OCI-LY3 (cell line): ENCODE results near the gene CHST15.

Experiments used
- EZH2phosphoT487 ChIP-seq: fragments of 200-600 bp; shearing (Covaris generic); IDR thresholded peaks from 2 replicates; pipeline ENCODE4 v1.6.1; 2018; ENCODE audit warnings: antibody characterized with exemption, mixed run types, low read depth
- TF ChIP-seq, protein P1 (sequence below): fragments of 200-600, 300-600 bp; sonication (generic); IDR thresholded peaks from 2 replicates; pipeline ENCODE4 v1.5.1; 2014; ENCODE audit warnings: antibody characterized with exemption, low read length, low read depth

DNA sequence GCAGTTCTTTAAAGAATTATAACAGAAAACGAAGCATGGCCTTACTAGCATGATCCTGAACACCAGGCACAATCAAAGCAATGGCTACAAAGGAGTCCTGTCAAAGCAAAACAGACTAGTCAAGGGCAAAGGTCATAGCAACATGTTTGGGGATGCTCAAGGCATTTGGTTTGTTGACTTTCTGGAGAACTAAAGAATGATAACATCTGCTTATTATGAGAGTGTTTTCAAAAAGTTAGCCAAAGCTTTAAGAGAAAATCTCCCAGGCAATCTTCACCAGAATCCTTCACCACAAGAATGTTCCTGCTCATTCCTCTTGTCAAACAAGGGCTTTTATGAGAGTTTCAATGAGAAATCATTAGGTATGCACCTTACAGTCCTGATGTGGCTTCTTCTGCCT is 106.7 kb downstream of the CHST15 start:
- TF ChIP-seq, protein P1, sequence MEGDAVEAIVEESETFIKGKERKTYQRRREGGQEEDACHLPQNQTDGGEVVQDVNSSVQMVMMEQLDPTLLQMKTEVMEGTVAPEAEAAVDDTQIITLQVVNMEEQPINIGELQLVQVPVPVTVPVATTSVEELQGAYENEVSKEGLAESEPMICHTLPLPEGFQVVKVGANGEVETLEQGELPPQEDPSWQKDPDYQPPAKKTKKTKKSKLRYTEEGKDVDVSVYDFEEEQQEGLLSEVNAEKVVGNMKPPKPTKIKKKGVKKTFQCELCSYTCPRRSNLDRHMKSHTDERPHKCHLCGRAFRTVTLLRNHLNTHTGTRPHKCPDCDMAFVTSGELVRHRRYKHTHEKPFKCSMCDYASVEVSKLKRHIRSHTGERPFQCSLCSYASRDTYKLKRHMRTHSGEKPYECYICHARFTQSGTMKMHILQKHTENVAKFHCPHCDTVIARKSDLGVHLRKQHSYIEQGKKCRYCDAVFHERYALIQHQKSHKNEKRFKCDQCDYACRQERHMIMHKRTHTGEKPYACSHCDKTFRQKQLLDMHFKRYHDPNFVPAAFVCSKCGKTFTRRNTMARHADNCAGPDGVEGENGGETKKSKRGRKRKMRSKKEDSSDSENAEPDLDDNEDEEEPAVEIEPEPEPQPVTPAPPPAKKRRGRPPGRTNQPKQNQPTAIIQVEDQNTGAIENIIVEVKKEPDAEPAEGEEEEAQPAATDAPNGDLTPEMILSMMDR: no peak
- TF ChIP-seq EZH2phosphoT487: no peak
